DMS153 (cell line): ENCODE data around the gene KIF5B.
"Not testable (repeated sequence)": the region's sequence is repeated elsewhere in the genome, so short reads cannot be mapped to it uniquely, and the experiment has no call there.

Source experiments
- DNase-seq: peaks from one replicate; lab custom pipeline; 2025; lab: John Stamatoyannopoulos, UW

KIF5B gene

GRCh38 chr10:32007026-32007425, 49.2 kb downstream of the KIF5B start:
- no peak for DNase-seq

- DNase-seq: peak; percentile 11
These were observed 51.2 kb downstream of the KIF5B start for GRCh38 chr10:32005050-32005449.

GRCh38 chr10:32004161-32004591, 52.0 kb downstream of the KIF5B start:
- no peak for DNase-seq

- no peak for DNase-seq
These were observed 53.7 kb downstream of the KIF5B start for GRCh38 chr10:32002531-32002930.

GRCh38 chr10:32000937-32001336, 55.3 kb downstream of the KIF5B start:
- no peak for DNase-seq

- no peak for DNase-seq
These were observed 56.4 kb downstream of the KIF5B start for GRCh38 chr10:31999836-32000235.

- no peak for DNase-seq
These were observed 57.1 kb downstream of the KIF5B start for GRCh38 chr10:31999070-31999660.

- no peak for DNase-seq
These were observed 61.3 kb downstream of the KIF5B start for GRCh38 chr10:31994926-31995325.

- DNase-seq: no peak
These were observed 65.3 kb downstream of the KIF5B start for GRCh38 chr10:31990937-31991336.

GRCh38 chr10:31987786-31988185, 68.4 kb downstream of the KIF5B start:
- DNase-seq: not testable (repeated sequence)

GRCh38 chr10:31982111-31982510, 74.1 kb downstream of the KIF5B start:
- DNase-seq: no peak

- DNase-seq: no peak
These were observed 75.8 kb downstream of the KIF5B start for GRCh38 chr10:31980471-31980870.

GRCh38 chr10:31979071-31979470, 77.2 kb downstream of the KIF5B start:
- DNase-seq: not testable (repeated sequence)

GRCh38 chr10:31978156-31978483, 78.1 kb downstream of the KIF5B start:
- no peak for DNase-seq

GRCh38 chr10:31977440-31978155, 78.6 kb downstream of the KIF5B start:
- DNase-seq: no peak

- DNase-seq: no peak
These were observed 81.0 kb downstream of the KIF5B start for GRCh38 chr10:31975157-31975765.

GRCh38 chr10:31974434-31975124, 81.6 kb downstream of the KIF5B start:
- DNase-seq: no peak

- DNase-seq: no peak
These were observed 83.6 kb downstream of the KIF5B start for GRCh38 chr10:31972519-31973041.

- DNase-seq: not testable (repeated sequence)
These were observed 86.4 kb downstream of the KIF5B start for GRCh38 chr10:31969847-31970246.

- DNase-seq: no peak
These were observed 92.6 kb downstream of the KIF5B start for GRCh38 chr10:31963589-31963980.

- DNase-seq: no peak
These were observed 93.2 kb downstream of the KIF5B start for GRCh38 chr10:31962826-31963588.
